GM19043 (cell line): ENCODE measurements around the gene CAPN9.
"Not testable (repeated sequence)": the region's sequence is repeated elsewhere in the genome, so short reads cannot be mapped to it uniquely, and the experiment has no call there.

Experiments used
- ATAC-seq: cut with Tn5 transposase; IDR thresholded peaks from one replicate; pipeline ENCODE4 v1.9.1; 2021; ENCODE audit warnings: low read depth; ENCODE audit not compliant: unreplicated experiment

Gene CAPN9

DNA sequence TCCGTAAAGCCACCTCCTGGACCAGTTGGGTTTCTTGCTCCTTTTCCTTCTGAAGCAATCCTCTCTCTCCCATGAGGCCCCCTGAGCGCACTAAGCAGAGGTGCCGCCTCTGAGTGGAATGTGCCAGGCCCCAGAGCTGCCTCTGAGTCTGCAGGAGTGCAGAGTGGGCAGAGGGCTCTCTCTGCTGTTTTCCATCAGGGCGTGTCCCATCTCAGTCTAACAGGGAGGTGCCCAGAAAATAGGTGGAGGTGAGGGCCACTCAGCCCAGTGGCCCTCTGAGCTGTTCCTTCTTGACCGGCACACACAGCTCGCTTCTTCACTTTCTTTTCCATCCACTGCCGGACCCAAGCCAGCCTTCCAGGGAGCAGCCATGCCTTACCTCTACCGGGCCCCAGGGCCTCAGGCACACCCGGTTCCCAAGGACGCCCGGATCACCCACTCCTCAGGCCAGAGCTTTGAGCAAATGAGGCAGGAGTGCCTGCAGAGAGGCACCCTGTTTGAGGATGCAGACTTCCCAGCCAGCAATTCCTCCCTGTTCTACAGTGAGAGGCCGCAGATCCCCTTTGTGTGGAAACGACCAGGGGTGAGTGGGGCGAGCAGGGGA is at the start of gene CAPN9:
CAPN9 (plus strand) TSS at position 262 of the 604 bp plus-strand sequence; CDS start at position 371, 109 bp downstream.
- no peak for ATAC-seq

DNA sequence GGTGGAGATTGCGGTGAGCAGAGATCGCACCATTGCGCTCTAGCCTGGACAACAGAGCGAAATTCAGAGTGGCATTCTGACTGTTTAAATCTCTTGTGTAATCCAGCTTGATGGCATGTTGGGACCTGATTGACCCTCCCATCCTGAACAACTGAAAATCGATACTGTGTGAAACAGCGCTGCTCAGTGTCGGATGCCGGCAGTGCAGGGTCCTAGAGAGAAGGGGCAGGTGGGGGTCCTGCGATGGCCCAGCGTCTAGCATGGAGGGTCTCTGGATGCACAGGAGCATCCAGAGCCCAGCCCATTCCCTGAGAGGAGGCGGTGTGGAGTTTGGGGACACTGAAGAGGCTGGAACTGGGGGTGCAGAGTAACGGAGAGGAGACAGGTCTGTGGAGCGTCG is 49.1 kb upstream of the CAPN9 start:
- no peak for ATAC-seq

DNA sequence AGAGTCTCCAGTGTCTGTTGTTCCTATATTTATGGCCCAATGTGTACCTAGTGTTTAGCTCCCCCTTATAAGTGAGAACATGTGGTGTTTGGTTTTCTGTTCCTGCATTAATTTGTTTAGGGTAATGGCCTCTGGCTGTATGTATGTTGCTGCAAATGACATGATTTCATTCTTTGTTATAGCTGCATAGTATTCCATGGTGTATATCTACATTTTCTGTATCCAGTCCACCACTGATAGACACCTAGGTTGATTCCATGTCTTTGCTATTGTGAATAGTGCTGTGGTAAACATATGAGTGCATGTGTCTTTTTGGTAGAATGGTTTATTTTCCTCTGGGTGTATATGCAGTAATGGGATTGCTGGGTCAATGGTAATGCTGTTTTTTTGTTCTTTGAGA is 48.2 kb upstream of the CAPN9 start:
- not testable (repeated sequence) for ATAC-seq

GRCh38 chr1:230699716-230700115 is 47.5 kb upstream of the CAPN9 start:
- ATAC-seq, result no peak

DNA sequence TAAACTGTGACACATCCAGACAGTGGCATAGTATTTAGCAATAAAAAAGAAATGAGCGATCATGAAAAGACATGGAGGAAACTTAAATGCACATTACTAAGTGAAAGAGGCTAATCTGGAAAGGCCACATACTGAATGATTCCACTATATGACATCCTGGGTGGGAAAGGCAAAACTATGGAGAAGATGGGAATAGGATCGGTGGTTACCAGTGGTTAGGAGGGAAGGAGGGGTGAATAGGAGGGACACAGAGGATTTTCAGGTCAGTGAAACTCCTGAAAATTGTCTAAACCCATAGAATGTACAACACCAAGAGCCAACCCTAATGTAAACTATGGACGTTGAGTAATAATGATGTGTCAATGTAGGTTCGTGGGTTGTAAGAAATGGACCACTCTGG is 47.1 kb upstream of the CAPN9 start:
- ATAC-seq, result no peak

DNA sequence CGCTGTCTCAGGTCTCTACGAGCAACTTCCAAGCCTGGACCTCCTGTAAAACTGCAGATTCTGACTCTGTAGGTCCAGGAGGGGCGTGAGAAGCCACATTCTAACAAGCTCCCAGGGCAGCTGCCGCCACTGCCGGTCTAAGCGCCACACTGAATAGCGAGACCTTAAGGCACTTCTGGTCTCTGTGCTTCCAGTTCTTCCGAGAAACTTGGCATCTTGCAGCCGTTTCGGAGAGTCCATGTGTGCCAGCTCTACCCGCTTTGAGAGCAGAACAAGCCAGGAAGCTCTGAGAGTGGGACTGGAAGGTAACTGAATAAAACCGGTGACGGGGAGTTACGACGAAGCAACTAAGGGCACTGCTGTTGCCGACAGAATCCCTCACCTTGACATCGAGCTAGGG is 45.8 kb upstream of the CAPN9 start:
- ATAC-seq, result no peak

DNA sequence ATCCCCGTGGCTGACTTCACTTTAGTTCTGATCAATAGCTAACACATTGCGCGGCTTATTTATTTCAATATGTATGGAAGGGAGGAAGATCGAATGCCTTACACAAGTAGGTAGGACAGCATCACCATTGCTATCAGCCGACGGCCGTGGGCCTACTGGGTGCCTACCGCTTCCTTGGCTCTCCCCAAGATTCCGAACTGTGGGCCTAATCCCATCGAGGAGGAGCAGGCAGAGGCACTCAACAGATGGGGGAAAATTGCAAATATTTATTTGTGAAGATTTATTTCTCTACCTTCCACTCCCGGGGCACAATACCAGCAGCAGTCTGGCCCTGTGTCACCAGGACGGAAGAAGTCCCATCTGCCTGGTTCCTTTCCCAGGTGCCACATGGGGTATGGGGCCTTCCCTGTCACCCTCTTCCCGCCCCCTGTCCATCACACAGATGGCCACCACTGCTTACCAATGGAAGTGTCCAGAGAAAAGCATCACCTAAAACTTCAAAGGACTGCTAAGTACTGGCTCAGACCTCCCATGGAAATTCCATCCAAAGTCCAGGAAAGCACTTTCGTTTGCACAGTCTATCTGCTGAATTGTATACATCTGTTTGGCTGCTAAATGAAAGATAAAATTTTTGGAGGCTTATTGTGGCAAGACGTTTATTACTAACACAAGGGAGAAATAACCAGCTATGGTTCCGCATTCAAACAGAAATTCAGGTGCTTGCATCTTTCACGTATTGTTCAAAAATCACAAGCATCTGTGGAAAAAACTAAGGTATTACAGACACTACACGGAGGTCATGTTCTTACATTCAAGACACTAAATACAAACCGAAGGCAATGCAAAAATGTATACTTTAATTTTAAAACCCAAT is 45.1 kb upstream of the CAPN9 start:
- ATAC-seq, result no peak

DNA sequence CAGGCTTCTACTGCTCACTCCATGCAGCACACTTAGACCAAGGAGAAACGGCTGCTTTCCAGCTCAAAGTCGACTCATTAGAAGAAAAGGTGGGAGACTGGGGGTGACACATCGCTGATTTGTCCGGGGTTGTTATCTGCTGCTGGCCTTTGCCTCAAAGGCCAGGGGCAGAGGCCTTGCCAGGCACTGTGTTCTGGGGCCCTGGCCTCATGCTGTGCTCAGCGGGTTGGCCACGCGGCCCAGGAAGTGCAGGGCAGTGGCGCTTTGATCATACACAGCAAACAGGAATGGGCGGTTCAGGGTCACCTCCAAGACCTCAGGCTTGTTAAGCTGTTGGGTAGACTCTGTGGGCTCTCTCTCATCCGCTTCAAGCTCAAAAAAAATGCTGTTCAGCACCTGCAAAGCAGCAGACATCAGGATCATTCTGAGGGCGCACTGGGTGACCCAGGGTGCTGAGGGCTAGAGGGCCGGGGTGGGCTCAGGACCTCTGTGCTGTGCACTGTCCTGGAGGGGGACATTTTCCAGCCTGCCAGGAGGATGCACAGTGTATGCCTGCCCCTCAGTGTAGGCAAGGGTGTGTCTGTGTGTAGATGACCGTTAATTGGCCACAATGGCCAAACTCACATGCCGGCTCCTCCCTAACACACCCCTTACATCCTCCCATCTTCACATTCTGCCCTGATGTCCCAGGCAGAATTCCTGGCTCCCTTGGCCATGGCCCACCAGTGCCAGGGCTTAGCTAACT is 44.1 kb upstream of the CAPN9 start:
- ATAC-seq, result no peak

GRCh38 chr1:230703679-230704385 is 43.4 kb upstream of the CAPN9 start:
- no peak for ATAC-seq

- no peak for ATAC-seq
These were observed 42.4 kb upstream of the CAPN9 start for GRCh38 chr1:230704830-230705229.

- no peak for ATAC-seq
These were observed 41.7 kb upstream of the CAPN9 start for GRCh38 chr1:230705289-230706019.

GRCh38 chr1:230706020-230706699 is 41.0 kb upstream of the CAPN9 start:
- no peak for ATAC-seq

DNA sequence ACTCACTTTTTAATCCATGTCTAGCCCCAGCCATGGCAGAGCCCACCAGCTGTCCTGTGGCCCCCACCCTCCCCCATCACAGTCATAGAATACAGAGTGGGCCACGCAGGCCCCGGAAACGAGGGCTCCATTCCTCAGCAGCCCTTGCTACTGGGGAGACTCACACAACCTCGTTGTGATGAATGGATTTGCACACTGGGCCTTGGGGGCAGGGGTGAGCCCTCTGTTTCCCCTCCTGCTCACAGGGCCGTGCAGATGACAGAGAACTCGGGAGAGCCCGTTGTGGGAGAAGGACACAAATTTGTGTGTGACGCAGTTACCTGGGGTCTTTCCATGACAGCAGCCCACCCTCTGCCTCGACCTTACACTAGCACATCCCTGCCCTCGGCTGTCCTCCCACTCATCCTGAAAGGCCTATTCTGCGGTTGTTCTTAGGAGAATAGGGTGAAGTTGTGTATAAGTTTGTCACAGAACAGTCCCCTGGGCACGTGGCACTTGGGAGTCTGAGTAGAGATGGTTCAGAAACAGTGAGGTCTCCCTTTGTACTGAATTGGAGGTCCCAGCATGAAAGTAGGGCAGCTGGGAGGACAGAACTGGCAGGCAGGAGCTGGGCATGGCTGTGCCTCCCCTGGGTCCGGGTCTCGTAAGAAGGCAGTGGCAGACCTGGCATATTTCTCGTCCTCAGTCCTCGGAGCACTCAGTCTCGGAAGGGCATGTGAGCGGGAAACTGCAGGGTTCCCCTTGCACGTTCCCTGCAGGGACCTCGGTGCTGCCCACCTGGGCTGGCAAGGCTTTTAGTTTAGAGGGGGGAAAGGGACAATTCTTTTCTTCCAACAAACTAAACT is 40.1 kb upstream of the CAPN9 start:
- ATAC-seq, result no peak

DNA sequence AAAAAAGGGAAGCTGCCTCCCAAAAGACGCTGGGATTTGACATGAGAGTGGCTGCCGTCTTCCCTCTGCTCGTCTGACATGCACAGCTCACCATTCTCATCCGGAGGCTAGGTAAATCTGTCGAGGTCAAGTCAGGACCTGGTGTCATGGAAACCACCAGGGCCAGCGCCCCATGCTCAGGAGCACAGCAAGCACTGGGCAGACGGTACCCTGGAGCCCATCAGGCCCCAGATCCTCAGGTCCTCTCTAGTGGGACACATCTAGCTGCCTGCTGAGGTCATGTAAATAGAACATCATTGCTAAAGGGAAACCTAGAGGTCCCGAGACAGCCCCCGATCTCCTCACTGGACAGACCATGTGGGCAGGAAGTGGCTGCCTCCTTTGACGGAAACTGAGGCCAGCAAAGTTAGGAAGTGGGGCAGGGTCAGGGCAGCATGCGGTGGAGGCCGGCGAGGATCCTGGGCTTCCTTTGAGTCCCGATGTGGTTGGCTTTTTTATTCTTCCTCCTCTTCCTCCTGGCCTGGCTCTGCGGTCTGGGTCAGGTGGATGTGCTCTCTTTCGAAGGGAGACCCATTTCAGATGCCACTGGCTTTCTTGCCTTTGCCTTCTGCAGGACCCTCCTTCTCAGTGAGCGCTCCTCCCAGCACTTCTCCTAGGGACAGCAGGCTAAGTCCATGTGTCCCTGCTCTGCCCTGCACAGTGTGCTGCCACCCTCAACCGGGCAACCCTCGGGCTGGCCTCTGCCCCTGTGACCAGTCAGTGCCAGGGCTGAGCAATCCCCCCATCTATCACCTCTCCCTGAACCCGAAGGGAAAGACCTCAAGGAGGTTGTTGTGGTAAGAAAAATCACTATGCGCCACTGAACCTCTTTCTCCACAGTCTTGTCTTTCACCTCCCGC is 39.2 kb upstream of the CAPN9 start:
- no peak for ATAC-seq

DNA sequence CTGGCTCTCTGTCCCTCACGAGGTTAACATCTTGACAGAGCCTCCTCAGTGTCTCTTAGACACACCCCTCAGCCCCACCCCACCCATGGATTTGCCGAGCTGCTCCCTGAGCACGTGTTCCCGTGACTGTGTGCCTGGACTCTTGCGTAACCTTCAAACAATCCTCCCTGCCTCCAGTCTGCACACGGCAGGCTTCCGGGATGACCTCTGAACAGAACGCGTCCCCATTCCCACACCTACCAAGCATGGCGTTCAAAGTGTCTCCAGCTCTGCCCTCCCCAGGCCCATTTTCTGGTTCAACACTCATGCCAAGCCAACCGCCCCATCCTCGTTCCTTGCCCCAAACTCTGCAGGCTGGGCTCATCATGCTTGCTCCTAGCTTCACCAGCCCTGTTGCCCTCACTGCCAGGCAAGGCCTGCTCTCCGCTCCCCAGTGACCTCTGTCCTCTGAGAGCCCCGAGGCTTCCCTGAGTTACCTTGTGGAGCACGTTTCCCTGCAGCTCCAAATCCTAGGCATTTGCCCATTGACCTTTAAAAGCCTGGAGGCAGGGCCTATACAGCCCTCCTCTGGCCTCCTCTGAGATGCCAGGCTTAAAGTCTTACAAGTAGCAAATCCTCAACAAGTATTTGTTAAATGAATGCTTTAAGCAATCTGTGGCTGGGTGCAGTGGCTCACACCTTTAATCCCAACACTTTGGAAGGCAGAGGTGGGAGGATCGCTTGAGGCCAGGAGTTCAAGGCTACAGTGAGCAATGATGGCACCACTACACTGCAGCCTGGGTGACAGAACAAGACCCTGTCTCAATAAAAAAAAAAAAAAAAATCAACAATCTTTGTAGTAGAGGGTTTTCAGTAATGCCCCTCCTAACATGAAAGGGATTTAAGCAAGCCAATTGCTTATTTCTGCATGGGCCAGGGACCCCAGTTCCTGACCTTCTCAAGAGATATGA is 38.3 kb upstream of the CAPN9 start:
- no peak for ATAC-seq
